ENCODE data around the gene AP1S1.

GRCh38 chr7:101138213-101138870 lies 15.9 kb upstream of the AP1S1 start:
- TF ChIP-seq ELF1 (tag; IDR thresholded peaks at IDR 0.05) = peak; percentile 60; the same call in 1 of the 2 replicates
- no peak for TF ChIP-seq ZNF24 (IDR thresholded peaks at IDR 0.05)
- TF ChIP-seq SMARCC2 (IDR thresholded peaks at IDR 0.05; ENCODE audit: low read depth) = peak; percentile 99
- no peak for TF ChIP-seq ATF2 (CRISPR knock-in tag; IDR thresholded peaks at IDR 0.05)
- TF ChIP-seq SRSF9 (IDR thresholded peaks at IDR 0.05; ENCODE audit: borderline replicate concordance, low read depth, low read length) = no peak
- peak; percentile 72; the same call in 1 of the 2 replicates for TF ChIP-seq NKRF (IDR thresholded peaks at IDR 0.05; ENCODE audit: borderline replicate concordance)
- TF ChIP-seq CREB3 (tag; conservative IDR thresholded peaks at IDR 0.05; ENCODE audit: low read depth) = no peak
- peak; percentile 86 to 98 (median 89) for TF ChIP-seq CTCF (IDR thresholded peaks at IDR 0.05 in 2 of 3, conservative IDR thresholded peaks at IDR 0.05 in 1 of 3; ENCODE audit: insufficient read depth in 2 of 3, low read depth in 1 of 3, low read length in 3 of 3)
- TF ChIP-seq BCLAF1 (IDR thresholded peaks at IDR 0.05; ENCODE audit: borderline replicate concordance in 1 of 2, control insufficient read depth in 1 of 2, low read depth in 2 of 2, low read length in 1 of 2) = no peak
